CD4-positive, alpha-beta T cell treated with Interleukin-6 for 4 hours (primary cell): Measurements from ENCODE around the gene SFT2D3.

Experiments used
- DNase-seq: peaks from one replicate; pipeline ENCODE4 v3.0.0-alpha.2; 2020; ENCODE audit warnings: mixed read lengths

Gene SFT2D3

GRCh38 chr2:127701193-127701650 lies at the start of gene SFT2D3:
TSS of gene SFT2D3 (plus strand) at chr2:127701497. CDS start at chr2:127701529, 32 bp downstream.
- DNase-seq = peak; percentile 91

DNA sequence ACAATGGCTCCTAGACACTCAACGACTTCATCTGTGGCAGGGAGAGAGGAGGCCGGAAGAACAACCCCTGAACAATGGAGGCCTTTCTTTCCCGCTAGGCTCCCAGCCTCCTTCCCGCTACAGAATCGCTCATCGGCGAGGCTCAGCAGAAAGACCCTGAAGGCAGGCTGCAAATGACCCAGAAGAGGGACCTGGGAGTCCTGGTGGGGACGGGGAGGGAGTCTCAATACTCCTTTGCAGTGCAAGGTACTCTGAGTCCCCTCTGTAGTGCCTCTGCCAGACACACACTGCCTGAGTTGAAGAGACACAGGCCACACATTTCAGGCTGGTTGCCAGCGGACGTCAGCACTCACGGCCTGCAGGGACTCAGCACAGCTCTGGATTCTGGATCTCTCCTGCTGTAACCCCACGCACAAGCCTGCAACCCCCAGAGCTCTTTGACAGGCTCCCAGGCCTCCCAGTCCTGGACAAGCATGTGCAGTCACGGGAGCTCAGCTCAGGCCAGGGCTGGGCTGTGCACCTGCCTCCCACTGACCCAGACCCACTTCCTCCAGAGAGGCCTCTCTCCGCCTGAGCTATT lies 49.2 kb upstream of the SFT2D3 start:
- DNase-seq = no peak

- no peak for DNase-seq
These were observed 48.4 kb upstream of the SFT2D3 start for GRCh38 chr2:127652786-127653357.

DNA sequence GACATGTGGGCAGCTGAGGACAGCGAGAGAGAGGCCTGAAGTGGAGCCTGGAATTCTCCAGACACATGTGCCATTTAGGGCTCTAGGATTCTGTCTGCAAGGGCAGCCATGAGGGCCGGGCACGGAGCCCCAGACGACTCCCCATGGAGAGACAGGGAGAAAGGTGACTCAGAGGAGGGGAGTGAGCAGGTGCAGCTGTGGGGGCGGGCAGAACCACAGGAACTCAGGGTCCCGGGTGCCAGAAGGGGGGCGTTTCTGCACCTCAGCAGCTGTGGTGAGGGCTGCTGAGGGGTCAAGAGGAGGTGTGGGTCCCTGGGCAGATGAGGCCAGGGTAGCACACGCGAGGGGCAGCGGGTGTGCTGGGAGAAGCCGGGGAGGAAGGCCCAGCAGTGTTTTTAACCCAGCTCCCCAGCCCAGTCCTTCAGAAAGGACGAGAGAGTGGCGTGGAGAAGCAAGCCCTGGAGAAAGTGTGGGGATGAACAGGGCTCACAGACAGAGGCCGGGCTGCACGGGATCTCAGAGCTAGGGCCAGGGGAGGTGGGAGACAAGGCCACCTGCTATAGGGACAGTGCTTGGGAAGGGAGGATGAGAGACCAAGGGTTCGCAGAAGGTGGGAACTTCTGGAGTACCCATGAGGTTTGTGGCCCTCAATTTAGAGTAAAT lies 47.7 kb upstream of the SFT2D3 start:
- DNase-seq = no peak

GRCh38 chr2:127654084-127654837 lies 47.0 kb upstream of the SFT2D3 start:
- no peak for DNase-seq

- no peak for DNase-seq
These were observed 46.5 kb upstream of the SFT2D3 start for GRCh38 chr2:127654838-127655175.

DNA sequence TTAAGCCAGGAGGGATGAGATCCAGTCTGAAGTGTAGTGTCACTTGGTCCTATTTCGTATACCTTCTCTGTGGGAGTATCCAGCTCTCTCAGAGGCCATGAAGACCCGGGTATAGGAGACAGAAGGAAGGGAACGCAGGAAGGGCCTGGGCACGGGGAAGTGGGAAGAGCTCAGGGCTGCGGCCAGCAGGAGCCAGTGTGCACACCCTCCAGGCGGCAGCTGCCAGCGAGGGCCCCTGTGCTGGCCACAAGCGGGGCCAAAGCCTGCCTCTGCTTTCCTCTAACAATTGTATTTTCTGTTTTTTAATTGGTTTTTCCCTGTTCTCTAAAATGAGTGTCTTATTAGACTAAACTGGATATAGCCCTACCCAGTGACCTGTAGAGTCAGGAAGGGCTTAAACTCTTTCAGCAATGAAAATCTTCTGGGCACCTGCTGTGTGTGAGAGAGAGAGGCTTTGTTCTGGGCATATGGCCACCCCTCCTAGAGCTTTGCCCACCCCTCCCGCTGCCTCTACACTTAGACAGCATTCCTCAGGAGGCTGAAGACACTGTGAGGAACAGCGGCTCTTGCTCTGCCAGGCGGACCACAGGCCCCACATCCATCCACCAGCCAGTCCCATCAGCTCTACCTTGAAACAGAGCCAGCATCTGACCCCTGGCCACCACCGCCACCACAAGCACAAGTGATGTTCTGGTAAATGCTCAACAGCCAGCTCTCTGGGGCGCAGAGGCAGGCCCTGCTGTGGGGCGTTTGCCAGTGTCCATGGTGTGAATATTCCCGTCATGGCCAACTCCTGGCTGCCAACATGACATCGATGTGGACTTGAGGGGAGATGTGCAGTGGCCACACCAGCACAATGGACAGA lies 45.9 kb upstream of the SFT2D3 start:
- DNase-seq = no peak

DNA sequence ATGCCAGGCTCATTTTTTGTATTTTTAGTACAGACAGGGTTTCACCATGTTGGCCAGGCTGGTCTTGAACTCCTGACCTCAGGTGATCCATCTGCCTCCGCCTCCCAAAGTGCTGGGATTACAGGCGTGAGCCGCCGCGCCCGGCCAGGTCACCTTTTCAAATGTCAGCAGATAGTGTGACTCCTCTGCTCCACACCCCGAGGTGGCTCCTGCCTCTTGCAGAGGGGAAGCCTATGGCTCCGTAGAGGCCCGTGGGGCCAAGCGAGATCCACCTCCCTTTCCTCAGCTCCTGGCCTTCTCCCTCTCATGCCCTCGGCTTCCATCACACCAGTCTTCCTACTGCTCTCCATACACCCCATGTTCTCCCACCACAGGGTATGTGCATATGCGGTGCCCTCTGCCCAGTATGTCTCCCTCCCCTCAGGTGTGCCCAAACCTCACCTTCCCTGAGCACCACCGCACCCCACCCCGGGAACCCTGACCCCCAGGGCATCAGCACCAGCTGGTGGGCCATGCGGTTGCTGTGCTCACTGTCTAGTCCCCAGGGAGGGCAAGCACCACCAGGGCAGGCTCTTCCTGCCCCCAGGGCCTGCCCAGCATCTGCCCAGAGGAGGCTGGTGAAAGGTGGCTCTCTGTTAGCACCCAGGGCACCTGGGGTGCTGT lies 44.6 kb upstream of the SFT2D3 start:
- no peak for DNase-seq

- DNase-seq = no peak
These were observed 44.1 kb upstream of the SFT2D3 start for GRCh38 chr2:127657232-127657595.

DNA sequence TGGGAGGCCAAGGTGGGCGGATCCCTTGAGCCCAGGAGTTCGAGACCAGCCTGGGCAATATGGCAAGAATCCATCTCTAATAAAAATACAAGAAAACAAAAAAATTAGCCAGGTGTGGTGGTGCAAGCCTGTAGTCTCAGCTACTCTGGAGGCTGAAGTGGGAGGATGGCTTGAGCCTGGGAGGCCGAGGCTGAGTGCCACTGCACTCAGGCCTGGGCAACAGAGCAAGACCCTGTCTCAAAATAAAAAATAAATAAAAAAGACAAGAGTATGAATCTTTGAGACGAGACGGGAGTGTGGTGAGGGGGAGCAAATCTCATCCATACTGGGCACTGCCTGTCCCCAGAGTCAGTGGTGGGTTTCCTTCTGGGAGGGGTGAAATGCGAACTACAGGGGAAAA lies 43.2 kb upstream of the SFT2D3 start:
- DNase-seq = no peak

- no peak for DNase-seq
These were observed 42.5 kb upstream of the SFT2D3 start for GRCh38 chr2:127658641-127659407.

DNA sequence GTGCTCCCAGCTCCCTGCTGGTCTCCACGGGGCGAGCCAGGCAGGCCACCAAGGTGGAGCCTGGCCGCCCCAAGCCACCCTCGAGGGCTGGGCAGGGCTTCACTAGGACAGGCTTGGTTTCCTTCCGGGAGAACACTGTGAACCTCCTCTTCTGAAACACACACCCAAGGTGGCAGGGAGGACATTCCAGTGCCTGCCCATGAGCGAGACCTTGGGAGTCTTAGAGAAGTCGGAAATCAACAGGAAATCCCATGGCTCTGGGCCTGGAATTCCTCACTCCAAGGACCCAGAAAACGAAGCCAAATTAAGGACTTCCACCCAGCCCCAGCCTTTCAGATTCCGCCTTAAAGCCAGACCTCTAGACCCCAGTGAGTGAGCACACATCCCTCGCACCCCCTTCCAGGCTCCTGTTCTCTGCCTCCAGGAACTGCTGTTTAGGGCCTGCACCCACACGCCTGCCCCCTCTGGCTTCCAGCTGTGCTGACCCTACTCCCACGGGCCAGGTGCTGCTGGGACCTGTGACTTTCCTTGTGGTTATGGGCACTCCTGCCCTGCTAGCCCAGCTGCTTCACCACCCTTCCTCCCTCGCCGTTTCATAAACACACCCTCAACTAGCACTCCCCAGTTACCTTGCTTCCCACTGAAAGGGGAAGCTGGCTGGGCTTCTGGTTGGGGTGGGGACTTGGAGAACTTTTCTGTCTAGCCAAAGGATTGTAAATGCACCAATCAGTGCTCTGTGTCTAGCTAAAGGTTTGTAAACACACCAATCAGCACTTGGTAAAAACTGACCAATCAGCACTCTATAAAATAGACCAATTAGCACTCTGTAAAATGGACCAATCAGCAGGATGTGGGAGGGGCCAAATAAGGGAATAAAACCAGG lies 41.6 kb upstream of the SFT2D3 start:
- no peak for DNase-seq

GRCh38 chr2:127660291-127660578 lies 41.1 kb upstream of the SFT2D3 start:
- no peak for DNase-seq

- DNase-seq = no peak
These were observed 40.1 kb upstream of the SFT2D3 start for GRCh38 chr2:127661072-127661649.

DNA sequence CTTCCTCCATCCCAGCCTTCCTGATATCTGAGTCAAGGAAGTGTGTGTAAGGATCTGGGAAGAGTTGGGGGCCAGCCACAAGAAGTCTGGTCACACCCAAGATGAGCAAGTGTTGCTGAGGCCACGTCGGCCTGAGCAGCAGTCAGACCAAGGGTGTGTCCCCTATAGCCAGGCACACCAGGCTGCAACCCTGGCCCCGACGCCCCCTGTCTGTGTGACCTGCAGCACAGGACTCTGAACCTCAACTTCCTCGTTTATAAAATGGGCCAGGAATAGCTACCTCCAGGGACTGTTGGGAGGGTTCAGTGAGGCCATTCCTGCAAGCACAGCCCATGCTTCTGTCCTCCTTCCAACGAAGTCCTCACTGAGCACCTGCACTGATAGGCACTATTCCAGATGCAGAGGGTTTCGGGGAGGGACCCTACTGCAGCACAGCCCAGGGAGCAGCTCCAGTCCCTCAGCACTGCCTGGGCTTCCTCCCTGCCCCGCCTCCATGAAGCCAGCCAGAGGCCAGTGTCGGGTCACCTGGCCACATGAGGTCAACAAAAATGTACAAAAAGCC lies 39.3 kb upstream of the SFT2D3 start:
- DNase-seq = no peak

DNA sequence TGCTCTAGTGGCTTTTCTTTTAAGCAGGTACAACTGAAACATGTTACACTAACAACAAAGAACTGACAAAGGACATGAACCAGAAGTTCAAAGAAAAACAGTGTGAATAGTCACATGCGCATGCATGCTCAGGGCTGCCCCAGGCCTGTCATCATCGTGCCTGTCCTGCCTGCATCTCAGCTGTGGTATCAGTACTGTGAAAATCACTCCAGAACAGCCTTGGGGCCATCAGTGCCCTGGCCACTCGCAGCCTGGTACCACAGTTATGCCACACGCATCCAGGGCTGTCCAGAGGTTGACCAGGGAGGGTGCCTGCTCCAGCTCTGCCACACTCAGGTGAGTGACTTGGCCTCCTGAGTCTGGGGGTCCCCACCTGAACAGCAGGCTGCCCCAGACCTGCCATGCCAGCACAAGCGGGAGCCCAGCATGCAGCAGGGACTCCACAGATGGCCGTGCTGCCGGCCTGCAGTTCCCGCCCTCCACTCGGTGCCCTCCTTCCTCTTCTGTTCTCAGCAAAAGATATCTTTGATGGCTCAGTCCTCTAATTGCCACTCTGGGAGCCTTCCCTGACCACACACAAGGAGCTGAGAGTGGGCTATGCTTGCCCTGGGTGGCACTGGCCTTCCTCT lies 38.2 kb upstream of the SFT2D3 start:
- no peak for DNase-seq

DNA sequence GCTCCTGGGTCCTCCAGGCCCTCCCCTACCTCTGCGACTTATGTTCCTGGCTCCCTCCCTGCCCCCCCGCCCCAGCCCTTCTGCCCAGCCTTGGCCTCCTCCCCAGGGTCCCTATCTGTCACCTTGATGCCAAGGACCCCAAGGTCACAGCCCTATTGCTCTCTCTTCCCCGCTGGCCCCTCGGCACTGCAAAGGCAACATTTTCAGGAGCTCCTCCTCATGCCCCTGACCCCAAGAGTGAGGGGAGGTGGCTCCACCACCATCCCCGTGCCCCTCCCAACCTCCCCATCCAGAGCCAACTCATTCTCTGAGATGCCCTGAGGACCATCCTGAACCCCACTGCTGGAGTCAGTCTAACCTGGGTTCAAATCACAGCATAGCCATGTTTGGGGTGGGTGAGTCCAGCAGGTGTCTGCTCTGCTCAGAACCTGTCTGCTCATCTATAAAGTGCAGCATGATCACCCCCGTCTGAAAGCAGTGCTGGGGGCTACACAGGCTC lies 37.7 kb upstream of the SFT2D3 start:
- no peak for DNase-seq

- DNase-seq = no peak
These were observed 37.0 kb upstream of the SFT2D3 start for GRCh38 chr2:127664065-127664894.

DNA sequence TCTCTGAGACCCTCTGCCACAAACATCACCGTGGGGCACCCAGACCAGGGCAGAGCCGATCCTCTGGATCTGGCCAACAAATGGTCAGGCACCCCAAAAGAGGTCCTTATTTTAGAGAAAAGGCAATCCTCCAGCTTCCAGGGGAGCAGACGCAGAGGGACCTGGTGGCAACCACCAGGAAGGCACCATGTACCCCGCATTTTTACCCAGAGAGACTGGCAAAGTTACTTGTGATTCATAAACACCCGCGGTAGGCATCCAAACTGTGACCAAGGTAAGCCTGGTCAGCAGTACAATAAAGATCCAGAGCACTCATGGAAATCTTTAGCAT lies 36.4 kb upstream of the SFT2D3 start:
- DNase-seq = no peak
